Natural killer cell (primary cell): ENCODE data around the gene CKMT1B. TPM values are rescaled to one million over a fixed set of nuclear protein-coding genes. Genes with fewer than 3 reads are reported as not detected.
A peak's percentile ranks its signal among the peaks of the same experiment; 100 is the strongest.
"Not testable (repeated sequence)": the region's sequence is repeated elsewhere in the genome, so short reads cannot be mapped to it uniquely, and the experiment has no call there.

ENCODE experiments used
- ATAC-seq, 3 donors: fragments of 150-1000 bp in 2 of 3; fragments of 200-7000 bp in 1 of 3; cut with Tn5 transposase; 1 replicate in 1 of 3; 2 replicates in 2 of 3; pipeline ENCODE4 v1.10.0; 2021; ENCODE audit warnings: mild to moderate bottlenecking in 2 of 3, moderate library complexity in 2 of 3
- DNase-seq, 2 donors: peaks; one replicate each; pipeline versions ENCODE4 v3.0.0 to v3.0.0-alpha.2; 2013 to 2021; ENCODE audit warnings: mixed read lengths in 1 of 2
- H3K27ac ChIP-seq: one replicate; pipeline ENCODE4 v1.5.1; 2013; ENCODE audit warnings: mild to moderate bottlenecking, low read length
- H3K27me3 ChIP-seq: one replicate; pipeline ENCODE4 v1.6.1; 2013; ENCODE audit warnings: low read length; ENCODE audit not compliant: control insufficient read depth, insufficient read depth
- H3K36me3 ChIP-seq: one replicate; pipeline ENCODE4 v1.6.1; 2013; ENCODE audit warnings: low read length; ENCODE audit not compliant: control insufficient read depth, insufficient read depth
- H3K4me1 ChIP-seq: one replicate; pipeline ENCODE4 v1.6.1; 2013; ENCODE audit warnings: low read length; ENCODE audit not compliant: control insufficient read depth, insufficient read depth
- H3K4me3 ChIP-seq: one replicate; pipeline ENCODE4 v1.5.1; 2013; ENCODE audit warnings: low read length
- H3K9me3 ChIP-seq: one replicate; pipeline ENCODE4 v1.6.1; 2013; ENCODE audit warnings: low read length; ENCODE audit not compliant: control insufficient read depth, insufficient read depth
- H3K27ac Mint-ChIP-seq, 2 donors: one replicate each; pipeline ENCODE4 v1.8.0; 2022; ENCODE audit warnings: mild to moderate bottlenecking in 2 of 2, mixed read lengths in 2 of 2, moderate library complexity in 1 of 2
- H3K27me3 Mint-ChIP-seq, 2 donors: one replicate each; pipeline ENCODE4 v1.8.0; 2022; ENCODE audit warnings: low read depth in 2 of 2, mixed read lengths in 2 of 2
- H3K36me3 Mint-ChIP-seq: one replicate; pipeline ENCODE4 v1.8.0; 2022; ENCODE audit warnings: mixed read lengths
- H3K4me1 Mint-ChIP-seq, 2 donors: one replicate each; pipeline ENCODE4 v1.8.0; 2022; ENCODE audit warnings: mixed read lengths in 2 of 2
- H3K4me3 Mint-ChIP-seq: one replicate; pipeline ENCODE4 v1.8.0; 2022; ENCODE audit warnings: mild to moderate bottlenecking, moderate library complexity, mixed read lengths
- H3K9me3 Mint-ChIP-seq, 2 donors: one replicate each; pipeline ENCODE4 v1.8.0; 2022; ENCODE audit warnings: mixed read lengths in 2 of 2
- WGBS: methylation state at CpG from one replicate; pipeline ENCODE4 v1.1.7; 2013; ENCODE audit warnings: missing lambda C conversion rate; ENCODE audit not compliant: insufficient coverage; 5-methylcytosine and 5-hydroxymethylcytosine counted together
- intact Hi-C: fragments of 100-400 bp; cut with micrococcal nuclease; formaldehyde crosslinking; loops from one replicate; pipeline ENCODE4 v1.14.2; 2022
- total RNA-seq, 4 donors: library from RNA; stranded (reverse); fragments of 120-200 nt in 1 of 4; gene quantifications; one replicate each; pipeline versions ENCODE4 v1.2.3 to v1.2.4, GENCODE V29; 2013 to 2022

Gene CKMT1B
- total RNA-seq, 3 donors from 2014 or later (not counting 1 experiment from before 2014, with no cell fraction given) = not detected

DNA sequence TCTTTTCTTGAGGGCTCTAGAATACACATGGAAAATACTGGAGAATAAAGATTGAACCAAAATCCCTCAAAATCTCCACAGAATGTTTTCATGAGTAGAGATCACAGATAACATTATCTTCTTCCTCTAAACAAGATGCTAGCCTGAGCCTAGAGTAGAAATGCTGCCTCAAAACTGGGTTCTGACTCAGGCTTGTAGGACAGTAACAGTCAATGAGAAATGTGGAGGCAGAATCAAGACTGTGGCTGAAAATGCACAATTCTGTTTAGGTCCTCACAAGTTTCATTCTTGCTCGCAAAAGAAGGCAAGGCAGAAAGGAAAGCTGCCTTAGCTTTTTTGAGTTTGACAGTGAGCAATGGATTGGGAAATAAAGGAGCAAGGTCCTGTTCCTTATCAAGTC is 19.2 kb upstream of the CKMT1B start:
- H3K36me3 Mint-ChIP-seq, H3K4me3 Mint-ChIP-seq, H3K27me3 ChIP-seq, H3K9me3 ChIP-seq, ATAC-seq, H3K27ac ChIP-seq, intact Hi-C loops, H3K4me1 ChIP-seq, H3K4me1 Mint-ChIP-seq, H3K36me3 ChIP-seq, H3K4me3 ChIP-seq, H3K27ac Mint-ChIP-seq, H3K9me3 Mint-ChIP-seq, H3K27me3 Mint-ChIP-seq, DNase-seq: not testable (repeated sequence)
- no CpG with 5 or more reads among the region's 1 CpG for WGBS

DNA sequence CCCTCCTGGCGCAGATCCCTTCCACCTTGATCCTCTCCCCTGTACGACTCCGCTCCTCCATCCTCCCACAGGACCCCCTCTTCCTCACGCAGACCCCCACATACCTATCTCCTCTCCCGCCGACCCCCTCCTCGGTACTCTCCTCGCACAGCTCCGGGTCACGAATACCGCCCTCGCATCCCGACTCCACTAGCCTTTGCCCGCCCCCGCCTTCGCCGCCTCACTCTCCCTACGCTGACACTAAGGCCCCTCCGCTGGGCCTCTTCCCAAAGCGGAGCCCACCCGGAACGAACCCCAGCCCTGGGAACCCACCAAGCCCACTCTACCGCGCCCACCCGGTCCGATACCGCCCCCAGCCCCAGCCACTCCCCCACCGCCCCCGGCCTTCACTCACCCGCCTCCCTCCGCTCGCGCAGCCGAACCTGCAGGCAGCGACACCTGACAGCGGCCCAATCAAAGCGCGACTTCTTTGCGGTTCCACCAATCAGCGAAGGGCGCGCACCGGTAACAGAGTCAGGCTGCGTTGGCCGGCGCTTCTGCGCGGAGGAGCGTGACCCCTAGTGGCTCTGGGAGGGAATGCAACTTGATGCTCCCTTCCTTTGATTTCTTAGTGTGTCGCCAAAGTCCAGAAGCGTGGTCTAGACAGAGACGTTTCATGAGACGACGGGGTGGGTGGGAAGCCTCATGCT is 3.9 kb upstream of the CKMT1B start, which contains the start of gene PPIP5K1:
Gene PPIP5K1 (minus strand): TSS at position 431 of the 689 bp plus-strand sequence. CDS start 5,704 bp downstream, outside the sequence.
- H3K36me3 Mint-ChIP-seq, H3K9me3 ChIP-seq, H3K4me1 Mint-ChIP-seq, H3K4me1 ChIP-seq, H3K27me3 ChIP-seq, H3K27ac Mint-ChIP-seq, H3K27me3 Mint-ChIP-seq, intact Hi-C loops, H3K9me3 Mint-ChIP-seq, H3K4me3 ChIP-seq, H3K27ac ChIP-seq, H3K36me3 ChIP-seq, H3K4me3 Mint-ChIP-seq, DNase-seq: not testable (repeated sequence)
- peak; percentile 96 to 99 (median 98) for ATAC-seq
- no CpG with 5 or more reads among the region's 54 CpGs for WGBS

DNA sequence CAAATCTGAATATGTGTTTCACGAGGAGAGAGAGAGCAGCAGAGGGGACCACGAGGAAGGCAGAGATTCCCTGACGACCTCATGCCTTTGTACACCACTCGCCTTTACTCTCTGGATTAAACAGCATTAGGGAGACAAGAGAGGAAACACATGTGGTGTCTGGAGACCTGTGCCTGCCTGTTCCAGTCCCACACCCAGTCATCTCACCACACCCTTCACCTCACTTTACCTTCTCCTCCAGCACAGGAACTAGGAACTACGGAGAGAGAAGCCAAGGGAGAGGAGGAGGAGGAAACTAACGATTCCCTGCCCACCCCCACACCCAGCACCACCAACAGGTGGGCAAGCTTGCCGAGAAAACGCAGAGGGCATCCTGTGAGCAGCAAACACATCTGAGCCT is 986 bp upstream of the CKMT1B start:
- not testable (repeated sequence) for H3K36me3 ChIP-seq

DNA sequence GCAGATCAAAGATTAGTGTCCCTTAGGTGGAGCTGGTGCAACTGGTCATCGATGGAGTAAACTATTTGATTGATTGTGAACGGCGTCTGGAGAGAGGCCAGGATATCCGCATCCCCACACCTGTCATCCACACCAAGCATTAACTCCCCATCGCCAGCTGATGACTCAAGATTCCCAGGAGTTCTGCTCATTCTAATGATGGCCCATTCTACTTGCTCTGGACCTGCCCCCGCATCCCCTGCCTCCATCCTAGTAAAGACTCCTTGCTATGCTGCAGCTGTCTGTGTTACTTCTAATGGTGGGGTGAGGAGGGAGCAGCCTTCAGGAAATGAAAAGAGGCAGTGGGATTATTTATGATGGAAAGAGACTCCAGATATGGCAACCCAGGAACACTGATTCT is 5.3 kb downstream of the CKMT1B start:
- 87% methylated on average over 2 of the region's 6 CpGs for WGBS
- intact Hi-C loops, H3K36me3 Mint-ChIP-seq, H3K4me3 Mint-ChIP-seq, ATAC-seq, DNase-seq, H3K9me3 Mint-ChIP-seq, H3K9me3 ChIP-seq, H3K36me3 ChIP-seq, H3K4me1 ChIP-seq, H3K4me1 Mint-ChIP-seq, H3K27ac Mint-ChIP-seq, H3K4me3 ChIP-seq, H3K27ac ChIP-seq, H3K27me3 ChIP-seq: not testable (repeated sequence)
- peaks cover 30 to 48% of the 10 kb centered on the region in 2 donors for H3K27me3 Mint-ChIP-seq

More for the DNA sequence above, 986 bp upstream of the CKMT1B start:
- 18% methylated on average over 3 of the region's 8 CpGs for WGBS
- H3K27me3 ChIP-seq, H3K4me3 Mint-ChIP-seq, H3K27ac ChIP-seq, H3K4me1 Mint-ChIP-seq, H3K27ac Mint-ChIP-seq, DNase-seq, H3K4me1 ChIP-seq, H3K9me3 ChIP-seq, H3K9me3 Mint-ChIP-seq, H3K36me3 Mint-ChIP-seq, intact Hi-C loops, H3K4me3 ChIP-seq, ATAC-seq: not testable (repeated sequence)
- H3K27me3 Mint-ChIP-seq = peaks cover 10 to 16% of the 10 kb centered on the region in 2 donors

DNA sequence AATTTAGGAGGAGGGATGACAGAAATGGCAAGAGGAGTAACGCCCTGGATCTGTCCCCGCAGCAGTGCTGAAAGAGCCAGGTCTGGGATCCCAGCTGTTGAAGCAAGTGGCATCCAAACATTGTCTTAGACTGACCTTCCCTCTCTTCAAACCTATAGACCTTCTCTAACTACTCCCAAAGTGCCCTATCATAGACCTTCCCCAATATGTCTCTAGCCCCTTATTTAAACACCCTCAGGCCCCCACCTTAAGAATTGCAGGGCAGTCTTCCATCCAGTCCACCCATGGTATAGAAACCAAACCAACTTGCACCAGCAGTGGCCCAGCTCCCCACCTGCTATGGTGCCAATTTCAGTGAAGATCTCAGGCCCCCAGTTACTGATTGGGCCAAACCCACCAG is 6.4 kb downstream of the CKMT1B start:
- H3K4me1 ChIP-seq, H3K27ac ChIP-seq, H3K4me3 Mint-ChIP-seq, H3K4me1 Mint-ChIP-seq, H3K36me3 ChIP-seq, H3K27ac Mint-ChIP-seq, DNase-seq, ATAC-seq, H3K27me3 ChIP-seq, intact Hi-C loops, H3K4me3 ChIP-seq, H3K9me3 ChIP-seq, H3K9me3 Mint-ChIP-seq, H3K36me3 Mint-ChIP-seq: not testable (repeated sequence)
- peaks cover 33 to 48% of the 10 kb centered on the region in 2 donors for H3K27me3 Mint-ChIP-seq
- WGBS = no CpG with 5 or more reads among the region's 2 CpGs

DNA sequence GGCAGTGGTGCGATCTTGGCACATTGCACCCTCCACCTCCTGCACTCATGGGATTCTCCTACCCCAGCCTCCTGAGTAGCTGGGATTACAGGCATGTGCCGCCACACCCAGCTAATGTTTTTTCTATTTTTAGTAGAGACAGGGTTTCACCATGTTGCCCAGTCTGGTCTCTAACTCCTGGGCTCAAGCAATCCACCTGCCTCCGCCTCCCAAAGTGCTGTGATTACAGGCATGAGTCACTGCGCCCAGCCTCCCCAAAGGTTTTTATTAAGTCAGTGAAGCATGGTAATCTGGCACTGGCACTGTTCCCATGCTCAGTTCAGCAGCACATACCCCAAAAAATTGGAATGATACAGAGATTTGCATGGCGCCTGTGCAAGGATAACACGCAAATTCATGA is 8.4 kb downstream of the CKMT1B start:
- not testable (repeated sequence) for H3K36me3 Mint-ChIP-seq

DNA sequence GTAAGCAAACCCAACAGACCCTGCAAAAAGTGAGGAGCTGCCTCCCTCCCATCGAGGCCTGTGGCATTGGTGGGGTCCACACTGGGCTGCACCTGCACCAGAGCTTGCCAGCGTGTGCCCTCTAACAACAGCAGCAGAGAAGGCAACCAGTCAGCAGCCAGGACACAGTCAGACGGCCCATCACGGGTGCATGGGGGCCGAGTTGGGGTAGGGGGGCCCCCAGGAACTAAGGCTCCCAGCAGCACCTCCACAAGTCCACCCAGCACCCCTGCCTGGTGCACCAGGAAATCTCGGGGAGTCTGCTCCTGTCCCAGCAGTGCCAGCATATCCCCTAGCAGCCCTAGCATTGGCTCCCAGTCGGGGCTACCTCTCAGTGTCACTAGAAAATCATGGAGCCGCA is 23.9 kb downstream of the CKMT1B start:
- H3K4me3 ChIP-seq, H3K27ac ChIP-seq, H3K4me1 ChIP-seq, H3K27me3 Mint-ChIP-seq, H3K4me3 Mint-ChIP-seq, DNase-seq, H3K36me3 ChIP-seq, ATAC-seq, H3K4me1 Mint-ChIP-seq, H3K9me3 ChIP-seq, H3K9me3 Mint-ChIP-seq, H3K27me3 ChIP-seq, H3K36me3 Mint-ChIP-seq, intact Hi-C loops, H3K27ac Mint-ChIP-seq: not testable (repeated sequence)
- WGBS = no CpG with 5 or more reads among the region's 8 CpGs

More for the DNA sequence above, 8.4 kb downstream of the CKMT1B start:
- H3K27ac ChIP-seq, H3K9me3 Mint-ChIP-seq, H3K27ac Mint-ChIP-seq, H3K4me3 Mint-ChIP-seq, H3K4me3 ChIP-seq, intact Hi-C loops, H3K36me3 ChIP-seq, DNase-seq, H3K27me3 ChIP-seq, H3K4me1 Mint-ChIP-seq, ATAC-seq, H3K4me1 ChIP-seq, H3K9me3 ChIP-seq: not testable (repeated sequence)
- peaks cover 27 to 38% of the 10 kb centered on the region in 2 donors for H3K27me3 Mint-ChIP-seq
- WGBS = 93% methylated on average over 6 of the region's 6 CpGs

DNA sequence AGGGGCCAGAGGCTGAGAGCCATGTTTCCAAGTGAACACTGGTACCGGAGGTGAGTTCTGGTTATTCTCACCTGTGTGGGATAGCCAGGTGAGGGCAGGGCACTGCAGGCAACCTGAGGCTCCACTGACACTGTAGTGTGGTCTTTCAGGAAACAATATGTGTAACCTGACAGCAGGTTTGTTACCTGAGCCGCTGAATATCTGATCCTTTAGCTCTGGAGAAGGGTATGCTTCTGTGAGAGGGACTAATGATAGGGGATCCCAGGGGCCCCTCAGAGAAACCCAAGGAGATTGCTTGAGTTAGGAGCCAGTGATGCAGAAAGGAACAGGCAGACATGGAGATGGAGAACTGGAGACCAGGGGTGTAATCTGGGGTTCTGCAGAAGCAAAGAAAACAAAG is 24.9 kb downstream of the CKMT1B start, which contains the start of gene STRC:
Gene STRC (minus strand): TSS at position 101 of the 400 bp plus-strand sequence. CDS start 78 bp downstream, at position 23.
- H3K4me1 ChIP-seq, H3K9me3 Mint-ChIP-seq, H3K4me3 Mint-ChIP-seq, H3K27me3 Mint-ChIP-seq, H3K27me3 ChIP-seq, H3K4me1 Mint-ChIP-seq, DNase-seq, intact Hi-C loops, H3K27ac Mint-ChIP-seq, H3K4me3 ChIP-seq, H3K9me3 ChIP-seq, H3K36me3 ChIP-seq, H3K27ac ChIP-seq, H3K36me3 Mint-ChIP-seq, ATAC-seq: not testable (repeated sequence)
- WGBS = no CpG with 5 or more reads among the region's 2 CpGs
